Gastroesophageal sphincter (tissue), 3 donors: ENCODE results near the gene FASN.

Experiments used
- CTCF ChIP-seq, 4 experiments: fragments of 200-600 bp in 2 of 4; fragments of 450-650 bp in 2 of 4; sonication (generic) in 1 of 4; IDR thresholded peaks; one replicate each; pipeline ENCODE4 v1.5.1; 2017 to 2019; ENCODE audit warnings: antibody characterized with exemption in 4 of 4, mild to moderate bottlenecking in 2 of 4, moderate library complexity in 2 of 4
- EP300 ChIP-seq: sonication (generic); formaldehyde crosslinking; IDR thresholded peaks from one replicate; pipeline ENCODE4 v1.6.1; 2017; ENCODE audit warnings: antibody characterized with exemption, mild to moderate bottlenecking
- POLR2A ChIP-seq, 2 donors: fragments of 450-650 bp; IDR thresholded peaks; one replicate each; pipeline ENCODE4 v1.6.1; 2017; ENCODE audit warnings: antibody characterized with exemption in 2 of 2, mild to moderate bottlenecking in 2 of 2, moderate library complexity in 1 of 2
- POLR2AphosphoS5 ChIP-seq: sonication (generic); formaldehyde crosslinking; IDR thresholded peaks from one replicate; pipeline ENCODE4 v1.6.1; 2017; ENCODE audit warnings: antibody characterized with exemption

GRCh38 chr17:82053130-82053529 is 44.9 kb downstream of the FASN start:
- no peak for TF ChIP-seq CTCF (IDR thresholded peaks at IDR 0.05)
- no peak for TF ChIP-seq POLR2AphosphoS5
- TF ChIP-seq POLR2A (IDR thresholded peaks at IDR 0.05), result no peak
- no peak for TF ChIP-seq EP300
